Superior temporal gyrus (tissue), 1 donor: ENCODE results near the gene RGS17.
"Not testable (repeated sequence)": the region's sequence is repeated elsewhere in the genome, so short reads cannot be mapped to it uniquely, and the experiment has no call there.

Experiments used
- DNase-seq: peaks from one replicate; pipeline ENCODE4 v3.0.0-alpha.2; 2016; ENCODE audit errors: extremely low spot score

Gene RGS17

DNA sequence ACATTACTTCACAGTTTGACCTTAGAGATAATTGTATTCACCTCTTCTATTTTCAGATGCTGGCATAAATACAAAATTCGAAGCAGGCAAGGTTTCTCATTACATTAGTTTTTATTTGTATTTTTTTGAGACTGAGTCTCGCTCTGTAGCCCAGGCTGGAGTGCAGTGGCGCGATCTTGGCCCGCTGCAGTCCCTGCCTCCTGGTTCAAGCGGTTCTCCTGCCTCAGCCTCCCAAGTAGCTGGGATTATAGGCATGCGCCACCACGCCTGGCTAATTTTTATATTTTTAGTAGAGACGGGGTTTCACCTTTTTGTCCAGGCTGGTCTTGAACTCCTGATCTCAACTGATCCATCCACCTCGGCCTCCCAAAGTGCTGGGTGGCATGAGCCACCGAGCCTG is 145.8 kb downstream of the RGS17 start:
- not testable (repeated sequence) for DNase-seq

GRCh38 chr6:152984513-152984872 is 146.6 kb downstream of the RGS17 start:
- DNase-seq, result no peak

GRCh38 chr6:152983637-152984512 is 147.2 kb downstream of the RGS17 start:
- peak; percentile 97 for DNase-seq

GRCh38 chr6:152982904-152983636 is 148.0 kb downstream of the RGS17 start, which contains the start of gene FBXO5:
Gene FBXO5, minus strand, starts transcription at chr6:152983041. Its CDS starts 82 bp downstream, at chr6:152982959.
- DNase-seq, result peak; percentile 95

GRCh38 chr6:152981989-152982903 is 148.8 kb downstream of the RGS17 start:
- DNase-seq, result no peak

GRCh38 chr6:152981219-152981618 is 149.9 kb downstream of the RGS17 start:
- no peak for DNase-seq

- DNase-seq, result no peak
Observed at GRCh38 chr6:152980656-152981055, 150.4 kb downstream of the RGS17 start.

DNA sequence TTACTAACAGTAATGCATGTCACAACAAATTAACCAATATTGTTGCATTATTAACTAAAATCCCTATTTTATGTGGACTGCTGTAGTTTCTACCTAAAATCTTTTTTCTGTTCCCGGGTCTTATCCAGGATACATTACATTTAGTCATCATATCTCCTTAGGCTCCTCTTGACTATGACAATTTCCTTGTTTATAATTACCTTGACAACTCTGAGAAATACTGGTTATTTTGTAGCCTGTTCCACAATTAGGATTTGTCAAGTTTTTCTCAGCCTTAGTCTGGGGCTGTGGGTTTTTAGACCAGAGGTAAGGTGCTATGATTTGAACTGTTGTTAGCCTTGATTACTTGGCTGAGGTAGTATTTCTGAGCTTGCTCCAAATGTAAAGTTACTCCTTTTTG is 152.0 kb downstream of the RGS17 start:
- DNase-seq, result no peak

- no peak for DNase-seq
Observed at GRCh38 chr6:152978058-152978457, 153.0 kb downstream of the RGS17 start.

DNA sequence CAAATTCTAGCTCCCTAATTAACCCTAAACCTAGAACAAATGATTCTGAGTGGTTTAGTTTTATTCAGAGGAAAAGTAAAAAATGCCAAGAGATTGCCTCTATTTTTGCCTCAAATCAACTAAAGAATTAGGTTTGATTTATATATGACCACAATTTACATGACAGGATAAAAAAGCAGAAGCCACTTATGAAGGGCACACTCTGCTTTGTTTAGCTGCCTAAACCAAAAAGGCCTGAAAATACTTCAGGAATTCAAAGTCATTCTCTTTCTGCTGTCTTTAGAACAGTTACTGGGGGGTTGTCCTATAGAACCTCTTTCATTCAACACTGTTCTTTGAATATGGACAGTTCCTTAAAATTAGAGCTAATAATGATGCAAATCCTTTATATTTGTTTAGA is 153.5 kb downstream of the RGS17 start:
- DNase-seq, result no peak

DNA sequence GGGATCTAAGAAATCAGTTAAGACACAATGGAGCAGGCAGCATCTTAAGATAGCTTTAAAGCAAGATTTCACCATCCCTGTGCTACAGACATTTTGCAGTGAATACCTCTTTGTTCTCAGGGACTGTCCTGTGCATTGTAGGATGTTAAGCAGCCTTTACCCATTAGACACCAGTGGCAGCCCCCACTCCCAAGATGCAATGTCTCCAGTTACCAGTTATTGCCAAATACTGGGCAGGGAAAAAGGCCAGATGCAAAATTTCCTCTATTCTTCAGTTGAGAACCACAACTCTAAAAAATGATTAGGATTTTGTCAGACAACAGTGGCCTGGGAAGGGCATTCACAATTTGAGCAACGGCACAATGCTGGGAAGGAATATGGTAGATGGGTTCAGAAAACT is 154.3 kb downstream of the RGS17 start:
- no peak for DNase-seq

- DNase-seq, result no peak
Observed at GRCh38 chr6:152975204-152975915, 155.7 kb downstream of the RGS17 start.

DNA sequence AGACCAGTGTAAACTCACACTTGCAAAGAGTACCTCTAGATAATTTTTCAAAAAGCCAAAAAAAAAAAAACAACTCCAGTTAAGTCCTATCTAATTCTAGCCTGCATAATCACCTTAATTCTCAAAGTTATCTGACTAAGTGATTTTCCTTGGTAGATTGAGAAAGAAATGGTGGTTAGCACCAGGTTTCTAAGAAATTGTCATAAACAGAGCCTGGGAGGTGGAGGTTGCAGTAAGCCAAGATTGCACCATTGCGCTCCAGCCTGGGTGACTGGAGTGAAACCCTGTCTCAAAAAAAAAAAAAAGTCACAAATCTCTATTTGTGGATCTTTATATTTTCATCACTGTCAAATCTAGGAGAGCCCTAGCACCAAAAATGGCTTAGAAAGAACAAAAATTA is 157.2 kb downstream of the RGS17 start:
- DNase-seq, result no peak

DNA sequence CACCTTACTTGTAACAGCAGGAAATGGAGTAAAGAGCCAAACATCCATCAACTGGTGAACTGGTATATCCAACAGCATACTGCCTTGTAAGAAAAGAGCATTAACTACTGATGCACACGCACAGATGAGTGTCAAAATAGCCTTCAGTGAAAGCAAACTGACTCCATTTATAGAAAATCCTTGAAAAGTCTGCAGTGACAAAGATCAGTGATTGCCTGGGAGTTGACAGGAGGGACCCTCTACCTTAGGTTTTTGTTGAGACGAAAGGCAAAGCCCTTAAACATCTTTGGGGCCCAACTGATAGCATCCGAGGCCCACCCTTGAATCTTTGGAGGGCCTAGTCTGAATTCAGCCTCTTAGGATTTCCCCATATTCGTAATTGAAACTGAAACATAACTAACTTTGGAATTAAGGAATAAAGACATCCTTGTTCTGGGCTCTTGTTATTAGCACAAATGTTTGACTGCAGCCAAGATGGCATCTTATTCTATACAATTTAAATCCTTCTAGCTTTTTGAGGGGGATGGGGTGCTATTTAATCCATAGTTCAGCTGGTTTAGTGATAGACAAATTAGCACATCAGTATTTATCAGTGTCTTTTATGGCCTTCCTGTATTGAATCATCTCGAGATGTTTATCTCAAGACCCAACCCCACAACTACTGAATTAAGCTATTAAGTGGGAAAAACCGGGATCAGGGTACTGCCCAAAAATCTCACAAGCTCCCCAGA is 161.2 kb downstream of the RGS17 start:
- DNase-seq, result no peak

GRCh38 chr6:152966168-152966894 is 164.8 kb downstream of the RGS17 start:
- not testable (repeated sequence) for DNase-seq

GRCh38 chr6:152959333-152959732 is 171.7 kb downstream of the RGS17 start:
- no peak for DNase-seq

GRCh38 chr6:152957796-152958195 is 173.3 kb downstream of the RGS17 start:
- no peak for DNase-seq
